Stimulated activated CD4-positive, alpha-beta T cell treated with anti-CD3 and anti-CD28 coated beads, Interleukin-15, amount 100 ng/mL, for 48 hours (primary cell): ENCODE results near the gene UGT1A6.

Source experiments
- DNase-seq, 2 donors: peaks; one replicate each; pipeline ENCODE4 v3.0.0-alpha.2; 2020; ENCODE audit warnings: low read depth in 2 of 2

The UGT1A6 gene

DNA sequence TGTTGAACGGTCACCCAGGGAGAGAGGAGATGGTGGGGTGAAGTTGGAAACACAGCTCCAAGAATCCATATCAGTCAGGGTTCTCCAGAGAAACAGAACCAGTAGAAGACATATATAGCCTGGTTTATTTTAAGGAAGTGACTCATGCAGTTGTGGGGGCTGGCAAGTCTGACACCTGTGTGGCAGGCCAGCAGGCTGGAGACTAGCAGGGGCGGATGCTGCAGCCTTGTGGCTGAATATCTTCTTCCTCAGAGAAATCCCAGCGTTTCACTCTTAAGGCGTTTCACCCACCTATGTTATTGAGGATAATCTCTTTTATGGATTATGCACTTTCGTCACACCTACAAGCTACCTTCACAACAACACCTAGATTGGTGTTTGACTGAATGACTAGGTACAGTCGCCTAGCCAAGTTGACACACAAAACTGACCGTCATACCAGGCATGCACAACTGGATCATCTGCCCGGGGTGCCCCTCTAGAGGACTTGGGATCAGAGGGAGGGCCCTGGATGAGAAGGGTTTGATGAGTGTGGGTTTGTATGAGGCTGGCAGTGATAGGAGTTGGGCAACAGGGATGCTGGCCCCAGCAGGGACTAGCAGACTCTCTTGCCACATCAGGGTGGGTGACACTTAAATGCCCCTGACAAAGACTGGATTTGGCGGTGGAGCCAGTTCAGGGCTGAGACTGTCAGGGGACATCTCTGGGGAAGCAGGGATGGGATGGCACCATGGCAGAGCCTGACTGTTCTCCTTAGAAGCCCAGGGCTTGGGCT lies 108.9 kb downstream of the UGT1A6 start:
- no peak for DNase-seq

DNA sequence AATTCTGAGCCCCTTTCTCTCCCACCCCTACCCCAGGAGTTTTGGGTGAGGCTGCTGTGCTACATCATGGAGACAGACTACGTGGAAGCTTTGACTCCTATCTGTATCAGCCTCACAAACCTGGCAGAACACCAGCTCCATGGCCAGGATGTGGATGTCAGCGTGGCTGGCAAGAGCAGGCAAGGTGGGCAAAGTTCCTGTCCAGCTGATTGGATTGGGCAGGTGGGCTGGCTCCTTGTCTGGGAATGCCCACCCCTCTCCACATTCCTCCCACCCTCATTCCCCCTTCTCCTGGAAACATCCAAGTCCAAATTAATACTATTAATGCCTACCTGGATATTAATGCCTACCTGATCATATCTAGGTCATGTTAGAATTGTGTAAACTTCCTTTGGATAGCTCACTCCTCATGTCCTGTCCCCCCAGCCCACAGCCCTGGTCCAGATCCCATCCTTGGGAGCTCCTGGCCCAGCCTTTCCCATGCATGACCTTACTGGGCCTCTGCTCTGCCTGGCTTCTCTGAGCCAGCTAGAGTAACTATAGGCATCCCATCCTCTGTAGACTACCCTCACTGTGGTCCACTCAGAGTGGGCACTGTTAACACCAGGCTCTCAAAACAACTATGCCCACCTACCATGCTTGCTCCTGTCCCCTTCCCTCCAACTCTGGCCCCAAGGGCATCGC lies 109.6 kb downstream of the UGT1A6 start:
- DNase-seq, result no peak

DNA sequence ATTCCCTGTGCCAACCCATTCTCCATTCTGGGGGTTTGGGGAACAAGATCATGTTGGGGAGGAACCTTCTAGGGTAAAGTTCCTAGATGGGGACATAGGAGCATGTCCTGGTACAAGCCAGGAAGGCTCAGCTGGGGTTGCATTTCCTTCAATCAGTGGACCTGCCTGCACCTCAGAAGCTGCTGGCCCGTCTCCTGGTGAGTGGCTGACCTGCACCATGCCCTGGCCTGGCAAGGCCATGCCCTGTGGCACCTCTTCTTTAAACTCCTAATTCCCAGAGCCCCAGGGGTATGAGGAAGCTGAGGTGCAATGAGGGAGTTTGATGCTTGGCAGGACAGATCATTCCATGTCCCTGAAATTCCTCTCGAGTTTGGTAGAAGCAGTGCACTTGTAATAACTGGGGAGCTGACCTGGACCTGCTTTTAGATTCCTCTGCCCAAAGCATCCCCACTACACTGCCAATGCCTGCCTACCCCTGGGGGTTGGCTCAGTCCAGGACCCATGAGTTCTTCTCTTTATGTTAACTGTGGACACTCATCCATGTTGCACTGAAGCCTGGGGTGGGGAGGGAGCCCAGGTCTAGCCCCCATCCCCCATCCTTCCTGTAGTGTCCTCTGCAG lies 110.7 kb downstream of the UGT1A6 start:
- no peak for DNase-seq

DNA sequence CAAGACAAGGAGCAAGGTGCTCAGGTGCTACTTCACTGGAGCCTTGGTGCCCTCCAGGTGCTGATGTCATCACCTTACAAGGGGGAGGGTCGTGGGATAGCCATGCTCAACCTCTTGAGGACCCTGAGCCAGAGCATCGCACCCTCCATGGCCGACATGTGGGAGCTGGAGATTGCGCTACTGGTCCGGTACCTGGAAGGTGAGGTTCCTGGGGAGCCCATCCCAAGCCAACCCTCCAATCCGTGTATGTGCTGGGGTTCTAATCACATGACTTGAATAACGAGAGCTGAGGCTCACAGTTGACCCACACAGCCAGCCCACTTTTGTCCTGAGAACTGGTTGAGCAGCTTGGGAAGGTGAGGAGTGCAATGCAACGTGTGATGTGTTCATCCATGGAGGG lies 111.3 kb downstream of the UGT1A6 start:
- DNase-seq, result no peak

DNA sequence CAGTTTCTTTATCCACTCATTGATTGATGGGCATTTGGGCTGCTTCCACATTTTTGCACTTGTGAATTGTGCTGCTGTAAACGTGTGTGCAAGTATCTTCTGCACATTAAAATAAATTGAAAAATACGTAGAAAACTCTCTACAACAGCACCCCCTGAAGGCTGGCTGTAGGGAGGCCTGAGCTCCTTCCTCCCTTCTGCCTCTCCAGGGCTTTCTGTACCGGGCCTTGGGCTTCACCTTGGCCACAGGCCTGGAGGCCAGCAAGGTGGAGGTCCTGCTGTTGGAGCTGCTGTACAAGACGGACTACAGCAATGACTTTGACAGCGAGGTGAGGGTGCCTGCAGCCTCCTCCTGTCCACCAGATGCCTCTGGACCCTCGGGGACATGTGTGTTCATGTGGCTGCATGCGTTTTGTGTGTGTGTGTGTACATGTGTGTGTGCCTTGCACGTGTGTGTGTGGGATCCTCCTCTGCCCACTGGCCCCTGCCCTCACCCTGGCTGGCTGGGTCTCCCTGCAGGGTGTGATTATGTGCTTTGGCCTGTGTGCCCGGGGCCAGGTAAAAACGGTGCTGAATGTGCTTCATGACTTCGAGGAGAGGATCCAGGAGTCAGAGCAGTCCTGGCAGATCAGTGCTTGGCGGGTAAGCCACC lies 114.7 kb downstream of the UGT1A6 start:
- DNase-seq, result no peak

DNA sequence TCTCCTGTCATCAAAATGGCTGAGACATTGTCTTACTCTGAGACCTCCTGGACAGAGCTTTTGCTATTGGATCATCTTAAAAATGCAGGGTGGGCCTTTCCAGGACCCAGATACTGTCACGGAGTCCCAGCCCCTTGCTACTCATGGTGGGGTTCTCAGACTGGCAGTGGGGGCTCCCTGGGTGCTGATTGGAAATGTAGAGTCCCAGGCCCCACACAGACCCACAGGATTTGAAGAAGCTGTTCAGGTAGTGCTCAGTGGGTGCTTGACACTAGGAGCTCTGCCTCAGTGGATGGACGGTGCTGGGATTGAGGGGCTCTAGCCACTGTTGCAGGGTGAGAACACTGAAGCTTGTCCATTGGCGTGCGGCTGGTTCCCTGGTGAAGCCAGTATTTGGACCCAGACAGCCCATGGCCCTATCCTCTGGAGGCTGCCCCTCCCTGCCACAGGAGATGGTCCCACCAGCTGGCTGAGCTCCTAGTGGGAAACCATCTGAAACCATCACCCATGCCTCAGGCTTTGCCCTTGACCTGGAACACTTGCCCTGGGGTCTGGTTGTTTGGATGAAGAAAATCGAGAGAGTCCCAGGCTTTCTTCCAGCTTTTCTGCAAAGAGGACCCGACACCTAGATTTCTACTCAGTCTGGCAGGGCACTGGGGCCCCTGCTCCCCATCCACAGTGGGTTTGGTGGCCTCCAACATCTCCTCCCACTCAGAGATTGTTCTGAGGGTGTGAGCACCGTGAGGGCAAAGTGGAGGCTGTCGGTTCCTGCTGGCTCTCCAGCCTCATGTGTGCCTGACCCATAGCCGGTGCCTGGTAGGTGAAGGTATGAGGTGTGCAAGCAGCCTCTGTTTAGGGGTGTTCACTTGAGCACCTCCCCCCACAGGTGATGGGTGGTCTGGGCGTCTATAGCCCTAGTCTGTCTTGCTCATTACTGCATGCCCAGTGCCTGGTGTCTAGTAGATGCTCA lies 115.6 kb downstream of the UGT1A6 start:
- DNase-seq, result no peak

DNA sequence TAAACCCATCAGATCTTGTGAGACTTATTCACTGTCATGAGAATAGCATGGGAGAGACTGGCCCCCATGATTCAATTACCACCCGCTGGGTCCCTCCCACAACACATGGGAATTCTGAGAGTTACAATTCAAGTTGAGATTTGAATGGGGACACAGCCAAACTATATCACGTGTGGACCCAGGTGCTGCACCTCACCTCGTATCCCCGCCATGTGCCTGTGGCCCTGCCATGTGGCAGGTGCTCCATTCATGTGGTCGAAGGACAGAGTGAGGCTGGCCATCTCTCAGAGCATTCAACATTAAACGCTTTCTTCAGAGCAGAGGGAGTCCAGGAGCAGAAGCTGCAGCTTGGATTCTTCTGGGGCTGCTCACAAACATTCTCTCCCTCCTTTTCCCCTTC lies 117.7 kb downstream of the UGT1A6 start:
- DNase-seq, result no peak

DNA sequence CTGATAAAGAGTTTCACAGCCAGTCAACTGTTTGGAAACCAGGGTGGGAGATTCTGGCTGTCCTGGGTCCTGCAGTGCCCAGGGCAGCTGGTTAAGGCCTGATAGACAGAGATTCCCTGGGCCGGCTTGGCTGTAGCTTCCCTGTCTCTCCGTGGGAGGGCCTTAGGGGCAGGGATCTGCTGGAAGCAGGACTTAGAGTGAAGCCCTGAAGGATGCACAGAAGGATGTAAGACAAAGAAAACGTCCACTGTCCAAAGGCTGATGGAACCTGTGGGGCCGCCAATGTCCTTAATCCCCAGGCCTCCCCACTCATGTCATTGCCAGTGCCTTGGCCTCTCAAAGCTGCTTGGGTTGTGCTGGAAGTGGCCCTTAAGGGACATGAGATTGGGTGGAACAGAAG lies 118.4 kb downstream of the UGT1A6 start:
- no peak for DNase-seq

DNA sequence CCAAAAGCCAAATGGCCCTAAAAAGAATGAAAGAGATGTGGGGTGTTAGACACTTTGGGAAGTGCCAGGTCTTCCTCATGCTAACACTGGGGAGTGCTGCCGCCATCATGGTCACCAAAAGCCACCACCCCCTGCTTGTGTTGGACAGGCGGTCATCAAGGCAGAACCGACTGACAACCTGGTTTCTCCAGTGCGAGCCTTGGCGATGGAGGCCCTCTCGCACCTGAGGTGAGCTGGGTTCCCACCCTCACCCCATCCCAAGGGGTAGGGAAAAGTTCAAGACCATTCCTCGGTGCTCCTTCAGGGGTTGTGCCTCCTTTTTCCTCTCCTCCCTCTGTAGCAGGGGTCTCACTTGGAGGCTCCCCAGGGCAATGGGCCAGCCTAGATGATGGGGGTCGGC lies 119.0 kb downstream of the UGT1A6 start:
- no peak for DNase-seq

DNA sequence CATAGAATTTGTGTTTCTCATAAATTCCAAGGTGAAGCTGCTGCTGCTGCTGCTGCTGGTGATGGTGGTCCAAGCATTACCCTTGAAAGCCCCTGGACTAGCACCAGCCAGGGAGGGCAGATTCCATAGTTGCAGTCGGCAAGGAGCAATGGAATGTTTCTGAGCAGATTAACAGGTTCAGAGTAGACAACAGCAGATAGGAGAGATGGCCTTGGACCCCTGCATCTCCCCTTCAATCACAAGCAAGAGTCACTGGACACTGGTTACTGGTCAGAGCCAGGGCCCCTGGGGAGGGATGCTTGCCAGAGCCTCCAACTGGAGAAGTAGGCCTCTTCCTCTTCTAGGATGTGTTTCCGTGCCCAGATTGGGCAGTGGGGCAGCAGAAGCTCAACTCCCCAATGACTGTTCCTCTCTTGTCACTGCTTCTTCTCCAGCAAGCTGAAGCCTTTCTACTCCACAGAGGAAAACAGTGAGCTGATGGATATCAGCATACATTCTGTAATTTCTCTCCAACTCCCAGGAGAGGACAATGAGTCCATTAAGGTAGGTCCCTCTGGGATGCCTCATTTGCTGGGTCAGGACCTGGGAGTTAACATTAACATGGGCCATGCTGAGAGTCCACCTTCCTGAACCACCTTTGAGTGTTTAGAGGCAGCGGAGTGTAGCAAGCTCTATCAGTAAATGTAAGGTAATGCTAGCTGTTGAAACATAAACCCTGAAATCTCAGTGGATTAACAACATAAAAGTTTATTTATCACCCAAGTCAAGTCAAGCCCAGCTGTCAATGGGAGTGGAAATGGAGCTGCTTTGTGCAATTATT lies 120.8 kb downstream of the UGT1A6 start:
- no peak for DNase-seq

DNA sequence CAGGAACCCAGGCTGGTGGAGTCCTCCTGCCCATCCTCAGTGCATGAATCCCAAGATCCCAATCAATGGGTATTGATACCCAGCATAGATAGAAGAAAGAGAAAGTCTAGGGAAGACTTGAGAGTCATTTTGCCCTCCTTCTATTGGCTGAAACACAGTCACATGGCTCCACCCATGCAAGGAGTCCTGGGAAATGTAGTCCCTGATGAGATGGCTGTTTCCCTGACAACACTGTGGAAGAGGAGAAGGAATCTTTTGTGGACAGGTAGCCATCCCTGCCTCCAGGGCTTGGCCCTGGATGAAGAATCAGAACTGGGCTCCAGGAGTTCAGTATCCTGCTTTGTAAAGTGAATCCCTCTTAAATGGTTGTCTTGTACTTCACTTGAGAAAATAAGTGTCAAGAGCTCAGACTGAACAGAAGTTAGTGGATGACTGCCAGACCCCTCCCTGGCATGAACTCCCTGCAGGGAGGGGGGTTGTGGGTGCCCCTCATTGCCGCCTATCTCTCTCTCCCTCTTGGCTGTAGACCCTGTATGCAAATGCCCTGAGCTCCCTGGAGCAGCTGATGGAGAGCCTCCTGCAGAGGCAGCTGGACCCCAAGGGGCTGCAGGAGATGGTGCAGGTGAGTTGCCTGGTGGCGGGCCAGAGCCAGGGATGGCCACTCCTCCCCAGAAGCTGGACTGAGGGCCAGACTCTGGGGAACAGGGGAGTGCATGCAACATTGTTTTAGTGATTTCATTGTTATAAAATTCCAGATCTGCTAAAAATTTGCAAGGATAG lies 121.6 kb downstream of the UGT1A6 start:
- no peak for DNase-seq

DNA sequence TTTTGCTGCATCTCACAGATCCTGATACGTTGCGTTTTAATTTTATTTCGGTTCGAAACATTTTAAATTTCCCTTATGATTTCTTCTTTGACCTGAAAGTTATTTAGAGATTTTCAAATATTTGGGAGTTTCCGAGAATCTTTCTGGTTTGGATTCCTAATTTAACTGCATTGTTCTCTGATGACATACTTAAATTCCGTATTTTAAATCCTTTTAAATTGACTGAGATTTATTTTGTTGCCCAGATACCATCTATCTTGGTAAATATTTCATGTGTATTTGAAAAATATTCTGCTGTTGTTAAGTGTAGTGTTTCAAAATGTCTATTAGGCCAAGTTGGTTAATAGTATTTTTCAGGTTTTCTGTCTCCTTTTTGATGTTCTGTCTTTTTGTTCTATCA lies 123.2 kb downstream of the UGT1A6 start:
- no peak for DNase-seq

DNA sequence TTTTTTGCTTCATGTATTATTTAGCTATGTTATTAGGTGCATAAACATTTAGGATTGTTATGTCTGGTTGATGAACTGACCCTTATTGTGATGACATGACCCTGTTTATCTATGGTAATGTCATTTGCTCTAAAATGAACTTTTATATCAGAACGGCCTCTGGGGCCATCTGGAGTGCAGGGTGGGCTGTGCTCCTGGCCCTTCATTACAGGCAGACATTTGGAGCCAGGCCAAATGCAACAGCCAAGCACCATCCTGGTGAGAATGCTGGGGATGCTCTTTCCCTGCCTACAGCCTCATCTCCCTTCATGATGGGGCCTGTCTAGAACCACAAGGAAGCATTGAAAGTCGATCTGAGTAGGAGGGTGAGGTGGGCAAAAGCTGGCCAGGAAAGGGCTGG lies 123.6 kb downstream of the UGT1A6 start:
- DNase-seq, result no peak

DNA sequence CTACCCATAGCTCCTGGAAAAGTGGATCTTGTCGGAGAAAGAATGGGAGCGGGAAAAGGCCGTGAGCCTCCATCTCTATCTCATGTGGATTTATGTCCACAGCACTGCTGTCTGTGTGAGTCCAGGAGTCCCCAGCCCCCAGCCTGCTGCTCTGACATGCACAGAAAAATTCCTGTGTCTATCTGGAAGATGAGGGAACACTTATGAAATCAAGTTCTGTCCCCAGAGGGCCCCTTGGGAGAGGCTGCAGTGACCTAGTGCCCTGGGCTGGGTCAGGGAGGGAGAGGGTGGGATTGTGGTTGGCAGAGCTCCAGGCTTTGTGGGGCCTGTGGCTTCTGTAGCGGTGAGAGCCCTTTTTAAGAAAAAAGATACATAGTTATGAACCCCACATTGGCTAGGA lies 124.1 kb downstream of the UGT1A6 start:
- DNase-seq, result no peak

DNA sequence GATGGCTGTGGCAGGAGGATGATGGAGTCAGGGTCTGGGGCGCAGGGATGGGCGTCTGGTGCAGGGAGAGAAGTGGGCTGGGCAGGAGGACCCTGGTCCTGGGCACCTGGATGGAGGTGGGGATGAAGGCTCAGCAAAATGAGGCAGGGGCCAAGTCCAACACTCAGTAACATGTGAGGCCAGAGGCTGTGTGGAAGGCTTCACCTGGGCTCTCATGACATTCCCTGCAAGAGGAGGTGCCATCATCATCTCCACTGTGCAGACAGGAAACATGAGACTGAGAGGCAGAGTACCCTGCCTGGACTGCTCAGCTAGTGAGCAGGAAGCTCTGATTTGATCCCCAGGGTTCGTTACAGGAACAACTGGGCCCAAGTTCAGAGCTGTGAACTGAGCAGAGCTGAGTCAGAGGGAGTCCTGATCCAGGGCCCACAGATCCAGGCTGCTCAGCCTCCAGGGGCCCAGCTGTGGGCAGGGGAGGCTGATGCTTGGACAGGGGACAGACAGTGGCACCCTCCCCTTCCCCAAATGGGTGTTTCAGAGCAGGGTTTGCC lies 124.7 kb downstream of the UGT1A6 start:
- no peak for DNase-seq

DNA sequence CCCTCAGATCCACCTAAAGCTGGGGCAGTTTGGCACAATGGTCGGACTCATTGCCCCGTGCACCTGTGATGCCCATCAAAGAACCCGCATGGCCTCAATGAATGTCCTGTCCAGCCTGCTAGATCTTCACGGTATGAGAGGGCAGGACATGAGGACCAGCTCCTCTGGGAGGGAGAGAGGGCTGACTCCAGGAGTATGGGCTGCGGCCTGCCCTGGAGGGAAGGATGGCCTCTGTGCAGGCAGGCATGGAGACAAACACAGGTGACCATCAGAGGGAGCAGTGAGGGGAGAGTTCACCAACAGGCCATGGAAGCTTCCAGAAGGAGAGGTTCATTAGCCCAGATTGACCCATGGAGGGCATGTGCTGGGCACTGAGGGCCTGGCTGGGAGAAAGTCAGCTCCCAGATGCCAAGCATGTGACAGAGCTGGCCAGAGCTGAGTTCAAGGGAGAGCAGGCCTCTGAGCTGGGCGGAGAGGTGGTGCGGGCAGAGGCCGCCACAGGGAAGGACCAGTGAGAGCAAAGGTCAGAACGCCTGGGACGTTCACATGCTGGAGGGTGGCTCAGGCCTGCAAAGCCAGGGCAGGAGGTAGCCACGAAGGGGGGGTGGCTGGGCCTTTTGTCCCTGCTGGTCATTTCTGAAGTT lies 125.4 kb downstream of the UGT1A6 start:
- no peak for DNase-seq

DNA sequence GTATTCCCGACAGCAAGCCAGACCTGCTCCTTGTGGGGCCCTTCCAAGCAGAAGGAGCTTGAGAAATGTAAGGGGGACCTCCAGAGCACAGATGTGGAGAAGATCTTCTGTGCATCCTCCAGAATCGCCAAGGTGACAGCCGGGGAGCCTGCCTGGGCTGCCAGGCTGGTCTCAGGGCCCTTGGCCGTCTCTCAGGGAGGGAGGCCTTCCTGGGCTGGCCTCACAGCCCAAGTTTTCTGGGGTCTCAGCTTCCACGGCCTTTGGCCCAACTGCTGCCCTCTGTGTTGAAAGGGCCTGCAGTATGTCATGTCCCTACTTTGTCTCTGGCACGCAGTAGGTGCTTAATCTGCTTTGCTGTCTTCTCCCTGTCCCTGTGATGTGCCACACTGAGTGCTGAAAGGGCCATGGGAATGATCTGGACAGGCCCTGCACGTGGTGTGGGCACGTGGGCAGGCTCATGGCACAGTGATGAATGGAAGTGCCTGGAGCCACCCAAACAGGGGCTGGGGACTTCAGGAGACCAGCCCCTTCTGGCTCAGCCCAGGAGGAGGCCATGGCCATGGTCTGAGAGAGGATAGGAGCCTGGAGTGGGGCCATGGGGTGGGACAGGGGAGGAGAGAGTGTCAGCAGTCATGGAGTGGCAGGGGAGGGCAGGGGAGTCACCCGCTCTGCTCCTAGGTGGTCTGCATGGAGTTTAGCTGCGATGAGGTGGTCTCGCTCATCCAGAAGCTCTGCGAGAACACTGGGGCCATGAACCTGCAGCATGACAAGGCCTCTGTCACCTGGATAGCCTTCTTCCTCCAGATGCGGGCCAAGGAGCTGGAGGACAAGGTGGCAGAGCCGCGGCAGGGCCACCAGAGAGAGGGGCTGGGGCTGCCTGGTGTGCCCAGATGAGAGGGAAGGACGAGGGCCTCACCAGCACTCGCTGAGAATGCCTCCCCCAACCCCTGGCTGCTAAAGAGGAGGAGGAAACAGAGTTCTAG lies 126.2 kb downstream of the UGT1A6 start:
- DNase-seq, result no peak
